ENCODE results near the gene TBCD. TPM values are rescaled to one million over a fixed set of nuclear protein-coding genes. Genes with fewer than 3 reads are reported as not detected.

TBCD gene
- total RNA-seq, 1 donor from 2014 or later: 31.8 TPM

DNA sequence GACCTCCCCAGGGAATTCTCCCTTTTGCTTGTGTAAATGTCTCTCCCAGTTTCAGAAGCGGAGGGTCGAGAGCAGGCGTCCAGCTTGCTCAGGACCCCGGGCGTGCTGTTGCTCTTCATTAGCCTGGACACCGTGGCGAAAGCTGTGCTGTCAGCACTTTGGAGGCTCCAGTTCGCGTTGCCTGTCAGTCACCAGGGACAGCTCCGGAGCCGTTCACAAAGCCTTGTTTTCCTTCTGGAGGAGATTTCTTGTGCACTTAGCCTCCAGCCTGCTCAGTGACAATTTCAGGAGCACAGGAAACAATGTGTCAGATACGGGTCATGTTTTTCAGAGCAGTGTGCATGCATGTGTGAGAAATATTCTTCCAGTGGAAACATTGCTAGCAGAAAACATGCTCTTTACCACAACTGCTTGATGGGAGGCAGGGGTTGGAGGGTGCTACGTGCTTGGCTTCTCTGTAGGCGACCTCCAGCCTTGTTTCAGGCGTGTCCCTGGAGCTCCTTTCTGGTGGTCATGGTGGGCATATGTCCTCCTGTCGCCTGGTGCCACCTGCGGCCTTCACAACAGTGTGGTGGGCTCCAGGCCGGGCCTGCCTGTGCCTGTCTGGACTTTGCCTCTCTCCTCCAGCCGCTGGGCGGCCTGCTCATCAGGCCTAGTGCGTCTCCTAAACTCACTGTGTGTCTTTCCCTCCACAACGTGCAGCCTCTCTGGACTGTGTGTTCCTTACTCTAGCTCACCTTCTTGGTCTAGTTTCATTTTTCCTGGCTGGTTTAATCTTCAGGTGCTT, 59.0 kb downstream of the TBCD start:
- H3K4me1 ChIP-seq (ENCODE audit: insufficient read depth, low read length): peaks cover 4% of the 10 kb centered on the region
- no peaks in the 10 kb centered on the region for H3K27me3 ChIP-seq (ENCODE audit: insufficient read depth, low read length)
- no peak overlapping the region for H3K9ac ChIP-seq (ENCODE audit: low read length)
- H3K79me2 ChIP-seq (ENCODE audit: insufficient read depth, low read length): no peaks in the 10 kb centered on the region
- H3K27ac ChIP-seq (ENCODE audit: low read depth, low read length): no peak overlapping the region
- H3K4me3 ChIP-seq (ENCODE audit: insufficient read depth, low read depth, low read length): no peak overlapping the region
- H4K20me1 ChIP-seq (ENCODE audit: insufficient read depth, low read length): no peaks in the 10 kb centered on the region
- Mint-ChIP-seq H3K27me3 (ENCODE audit: low read depth, unreplicated experiment) (no peaks in the 10 kb centered on the region), H3K4me3 (ENCODE audit: unreplicated experiment) (no peak overlapping the region), H3K27ac (ENCODE audit: unreplicated experiment) (no peak overlapping the region), H3K4me1 (ENCODE audit: low read depth, unreplicated experiment) (no peaks in the 10 kb centered on the region), H3K36me3 (ENCODE audit: low read depth, unreplicated experiment) (peaks cover 2% of the 10 kb centered on the region), H3K9me3 (ENCODE audit: unreplicated experiment) (no peaks in the 10 kb centered on the region)
- no peak overlapping the region for H2AFZ ChIP-seq (ENCODE audit: low read depth, low read length)
- peaks cover under 1% of the 10 kb centered on the region for H3K36me3 ChIP-seq (ENCODE audit: insufficient read depth, low read length)
- H3K9me3 ChIP-seq (ENCODE audit: insufficient read depth, low read depth, low read length): no peaks in the 10 kb centered on the region
- H3K4me2 ChIP-seq (ENCODE audit: low read length): no peak overlapping the region
- TF ChIP-seq, protein P1, sequence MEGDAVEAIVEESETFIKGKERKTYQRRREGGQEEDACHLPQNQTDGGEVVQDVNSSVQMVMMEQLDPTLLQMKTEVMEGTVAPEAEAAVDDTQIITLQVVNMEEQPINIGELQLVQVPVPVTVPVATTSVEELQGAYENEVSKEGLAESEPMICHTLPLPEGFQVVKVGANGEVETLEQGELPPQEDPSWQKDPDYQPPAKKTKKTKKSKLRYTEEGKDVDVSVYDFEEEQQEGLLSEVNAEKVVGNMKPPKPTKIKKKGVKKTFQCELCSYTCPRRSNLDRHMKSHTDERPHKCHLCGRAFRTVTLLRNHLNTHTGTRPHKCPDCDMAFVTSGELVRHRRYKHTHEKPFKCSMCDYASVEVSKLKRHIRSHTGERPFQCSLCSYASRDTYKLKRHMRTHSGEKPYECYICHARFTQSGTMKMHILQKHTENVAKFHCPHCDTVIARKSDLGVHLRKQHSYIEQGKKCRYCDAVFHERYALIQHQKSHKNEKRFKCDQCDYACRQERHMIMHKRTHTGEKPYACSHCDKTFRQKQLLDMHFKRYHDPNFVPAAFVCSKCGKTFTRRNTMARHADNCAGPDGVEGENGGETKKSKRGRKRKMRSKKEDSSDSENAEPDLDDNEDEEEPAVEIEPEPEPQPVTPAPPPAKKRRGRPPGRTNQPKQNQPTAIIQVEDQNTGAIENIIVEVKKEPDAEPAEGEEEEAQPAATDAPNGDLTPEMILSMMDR (IDR thresholded peaks at IDR 0.05; ENCODE audit: insufficient read depth, low read depth, low read length): no peak
- no peak for TF ChIP-seq EZH2 (IDR thresholded peaks at IDR 0.05; ENCODE audit: insufficient read depth, low read length)
- FAIRE-seq (no peak), DNase-seq (ENCODE audit: low read depth) (no peak)

DNA sequence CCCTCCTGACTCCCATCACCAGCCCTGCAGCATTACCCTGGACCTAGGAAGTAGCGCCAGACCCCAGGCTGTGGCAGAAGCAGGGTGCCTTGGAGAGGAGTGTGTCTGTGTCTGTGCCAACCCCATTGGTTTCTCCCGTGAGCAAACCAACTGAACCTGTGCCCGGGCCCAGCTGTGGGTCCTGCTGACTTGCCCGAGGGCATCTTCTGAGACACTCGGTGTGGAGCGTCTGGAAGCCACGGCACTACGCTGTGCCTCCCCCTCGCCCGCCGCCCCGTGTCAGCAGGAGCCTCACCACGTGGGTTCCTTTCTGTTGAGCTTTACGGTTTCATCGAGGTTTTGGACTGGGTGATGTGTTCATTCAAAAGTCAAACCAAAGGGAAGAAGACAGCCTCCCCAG, 60.2 kb downstream of the TBCD start:
- Histone ChIP-seq H3K36me3 (ENCODE audit: insufficient read depth, low read length) (peaks cover 5% of the 10 kb centered on the region), H3K9ac (ENCODE audit: low read length) (no peak overlapping the region), H3K79me2 (ENCODE audit: insufficient read depth, low read length) (no peaks in the 10 kb centered on the region), H3K4me1 (ENCODE audit: insufficient read depth, low read length) (peaks cover 4% of the 10 kb centered on the region), H3K4me2 (ENCODE audit: low read length) (no peak overlapping the region), H3K9me3 (ENCODE audit: insufficient read depth, low read depth, low read length) (no peaks in the 10 kb centered on the region), H3K4me3 (ENCODE audit: insufficient read depth, low read depth, low read length) (no peak overlapping the region), H4K20me1 (ENCODE audit: insufficient read depth, low read length) (no peaks in the 10 kb centered on the region), H3K27me3 (ENCODE audit: insufficient read depth, low read length) (no peaks in the 10 kb centered on the region), H2AFZ (ENCODE audit: low read depth, low read length) (no peak overlapping the region), H3K27ac (ENCODE audit: low read depth, low read length) (no peak overlapping the region)
- no peak for DNase-seq (ENCODE audit: low read depth)
- TF ChIP-seq, protein P1 (IDR thresholded peaks at IDR 0.05; ENCODE audit: insufficient read depth, low read depth, low read length): no peak
- TF ChIP-seq EZH2 (IDR thresholded peaks at IDR 0.05; ENCODE audit: insufficient read depth, low read length): no peak
- H3K4me3 Mint-ChIP-seq (ENCODE audit: unreplicated experiment): no peak overlapping the region
- peaks cover 6% of the 10 kb centered on the region for H3K36me3 Mint-ChIP-seq (ENCODE audit: low read depth, unreplicated experiment)
- no peaks in the 10 kb centered on the region for H3K9me3 Mint-ChIP-seq (ENCODE audit: unreplicated experiment)
- H3K27me3 Mint-ChIP-seq (ENCODE audit: low read depth, unreplicated experiment): no peaks in the 10 kb centered on the region
- no peaks in the 10 kb centered on the region for H3K4me1 Mint-ChIP-seq (ENCODE audit: low read depth, unreplicated experiment)
- no peak for FAIRE-seq
- no peak overlapping the region for H3K27ac Mint-ChIP-seq (ENCODE audit: unreplicated experiment)

DNA sequence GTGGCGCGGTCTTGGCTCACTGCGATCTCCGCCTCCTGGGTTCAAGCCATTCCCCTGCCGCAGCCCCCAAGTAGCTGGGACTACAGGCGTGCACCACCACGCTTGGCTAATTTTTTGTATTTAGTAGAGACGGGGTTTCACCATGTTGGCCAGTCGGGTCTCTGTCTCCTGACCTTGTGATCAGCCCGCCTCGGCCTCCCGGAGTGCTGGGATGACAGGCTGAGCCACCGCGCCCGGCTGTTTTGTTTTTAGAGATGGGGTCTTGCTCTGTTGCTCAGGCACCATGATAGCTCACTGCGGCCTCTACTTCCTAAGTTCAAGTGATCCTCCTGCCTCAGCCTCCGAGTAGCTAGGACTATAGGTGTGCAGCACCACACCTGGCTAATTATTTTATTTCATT, 60.7 kb downstream of the TBCD start:
- Histone ChIP-seq H3K4me3 (ENCODE audit: insufficient read depth, low read depth, low read length) (no peak overlapping the region), H3K27ac (ENCODE audit: low read depth, low read length) (no peak overlapping the region), H3K27me3 (ENCODE audit: insufficient read depth, low read length) (no peaks in the 10 kb centered on the region), H3K4me2 (ENCODE audit: low read length) (no peak overlapping the region), H4K20me1 (ENCODE audit: insufficient read depth, low read length) (no peaks in the 10 kb centered on the region), H3K36me3 (ENCODE audit: insufficient read depth, low read length) (peaks cover 5% of the 10 kb centered on the region), H2AFZ (ENCODE audit: low read depth, low read length) (no peak overlapping the region), H3K9me3 (ENCODE audit: insufficient read depth, low read depth, low read length) (no peaks in the 10 kb centered on the region), H3K9ac (ENCODE audit: low read length) (no peak overlapping the region), H3K79me2 (ENCODE audit: insufficient read depth, low read length) (no peaks in the 10 kb centered on the region), H3K4me1 (ENCODE audit: insufficient read depth, low read length) (peaks cover 4% of the 10 kb centered on the region)
- TF ChIP-seq EZH2 (IDR thresholded peaks at IDR 0.05; ENCODE audit: insufficient read depth, low read length): no peak
- TF ChIP-seq, protein P1 (IDR thresholded peaks at IDR 0.05; ENCODE audit: insufficient read depth, low read depth, low read length): no peak
- Mint-ChIP-seq H3K27ac (ENCODE audit: unreplicated experiment) (no peak overlapping the region), H3K36me3 (ENCODE audit: low read depth, unreplicated experiment) (peaks cover 6% of the 10 kb centered on the region), H3K4me1 (ENCODE audit: low read depth, unreplicated experiment) (no peaks in the 10 kb centered on the region), H3K9me3 (ENCODE audit: unreplicated experiment) (no peaks in the 10 kb centered on the region), H3K27me3 (ENCODE audit: low read depth, unreplicated experiment) (no peaks in the 10 kb centered on the region), H3K4me3 (ENCODE audit: unreplicated experiment) (no peak overlapping the region)
- no peak for DNase-seq (ENCODE audit: low read depth)
- FAIRE-seq: no peak
